Measurements from ENCODE around the gene CCDC47.
"Not testable (repeated sequence)": the region's sequence is repeated elsewhere in the genome, so short reads cannot be mapped to it uniquely, and the experiment has no call there.

The CCDC47 gene

DNA sequence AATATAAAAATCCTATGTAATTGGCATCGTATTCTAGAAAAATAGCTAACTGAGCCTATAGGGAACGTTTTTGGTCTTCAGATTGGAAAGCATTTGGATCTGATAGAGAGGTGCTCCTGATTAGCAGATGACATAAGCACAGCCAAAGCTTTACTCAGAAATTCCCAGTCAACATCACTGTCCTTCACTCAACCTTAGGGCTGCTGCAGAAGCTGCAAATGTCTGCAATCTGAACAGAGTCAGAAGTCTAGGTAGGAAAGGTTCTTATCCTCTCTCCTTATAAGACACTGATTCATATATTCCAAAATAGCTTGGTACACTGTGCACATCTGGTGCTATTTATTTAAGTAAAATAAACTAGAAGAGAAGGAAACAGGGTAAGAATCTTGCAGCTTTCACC lies 51.0 kb downstream of the CCDC47 start:
- TF ChIP-seq, protein P1, sequence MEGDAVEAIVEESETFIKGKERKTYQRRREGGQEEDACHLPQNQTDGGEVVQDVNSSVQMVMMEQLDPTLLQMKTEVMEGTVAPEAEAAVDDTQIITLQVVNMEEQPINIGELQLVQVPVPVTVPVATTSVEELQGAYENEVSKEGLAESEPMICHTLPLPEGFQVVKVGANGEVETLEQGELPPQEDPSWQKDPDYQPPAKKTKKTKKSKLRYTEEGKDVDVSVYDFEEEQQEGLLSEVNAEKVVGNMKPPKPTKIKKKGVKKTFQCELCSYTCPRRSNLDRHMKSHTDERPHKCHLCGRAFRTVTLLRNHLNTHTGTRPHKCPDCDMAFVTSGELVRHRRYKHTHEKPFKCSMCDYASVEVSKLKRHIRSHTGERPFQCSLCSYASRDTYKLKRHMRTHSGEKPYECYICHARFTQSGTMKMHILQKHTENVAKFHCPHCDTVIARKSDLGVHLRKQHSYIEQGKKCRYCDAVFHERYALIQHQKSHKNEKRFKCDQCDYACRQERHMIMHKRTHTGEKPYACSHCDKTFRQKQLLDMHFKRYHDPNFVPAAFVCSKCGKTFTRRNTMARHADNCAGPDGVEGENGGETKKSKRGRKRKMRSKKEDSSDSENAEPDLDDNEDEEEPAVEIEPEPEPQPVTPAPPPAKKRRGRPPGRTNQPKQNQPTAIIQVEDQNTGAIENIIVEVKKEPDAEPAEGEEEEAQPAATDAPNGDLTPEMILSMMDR (IDR thresholded peaks at IDR 0.05; ENCODE audit: low read depth, low read length), result no peak
- H3K4me3 ChIP-seq (ENCODE audit: low read depth, low read length), result no peak overlapping the region

DNA sequence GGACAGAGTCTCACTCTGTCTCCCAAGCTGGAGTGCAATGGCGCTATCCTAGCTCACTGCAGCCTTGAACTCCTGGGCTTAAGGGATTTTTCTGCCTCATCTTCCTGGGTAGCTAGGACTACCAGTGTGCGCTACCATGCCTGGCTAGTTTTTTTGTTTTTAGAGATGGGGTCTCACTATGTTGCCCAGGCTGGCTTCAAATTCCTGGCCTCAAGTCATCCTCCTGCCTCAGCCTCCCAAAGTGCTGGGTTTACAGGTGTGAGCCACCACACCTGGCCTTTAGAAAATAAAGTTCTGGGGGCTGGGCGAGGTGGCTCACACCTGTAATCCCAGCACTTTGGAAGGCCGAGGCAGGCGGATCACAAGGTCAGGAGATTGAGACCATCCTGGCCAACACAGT lies 53.2 kb downstream of the CCDC47 start:
- H3K4me3 ChIP-seq (ENCODE audit: low read depth, low read length), result not testable (repeated sequence)

DNA sequence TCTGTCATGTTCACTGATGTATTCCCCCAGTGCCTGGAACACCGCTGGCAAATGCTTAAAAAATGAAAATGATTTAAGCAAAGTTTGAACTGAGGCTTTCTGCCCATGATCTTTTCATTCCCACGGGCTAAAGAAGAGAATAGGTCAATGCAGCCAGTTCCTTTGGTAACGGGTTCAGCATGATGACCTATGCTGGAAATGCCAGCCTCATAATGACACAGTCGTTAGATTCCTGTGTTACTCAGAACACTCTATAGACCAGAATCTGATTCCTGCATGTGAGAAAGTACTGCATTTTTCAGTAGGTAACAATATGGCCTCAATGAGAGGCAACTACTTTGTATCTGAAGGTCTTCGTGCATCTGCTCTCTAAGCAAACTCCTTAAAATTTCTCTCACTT lies 54.4 kb downstream of the CCDC47 start:
- TF ChIP-seq, protein P1 (IDR thresholded peaks at IDR 0.05; ENCODE audit: low read depth, low read length), result no peak
- H3K4me3 ChIP-seq (ENCODE audit: low read depth, low read length), result no peak overlapping the region

DNA sequence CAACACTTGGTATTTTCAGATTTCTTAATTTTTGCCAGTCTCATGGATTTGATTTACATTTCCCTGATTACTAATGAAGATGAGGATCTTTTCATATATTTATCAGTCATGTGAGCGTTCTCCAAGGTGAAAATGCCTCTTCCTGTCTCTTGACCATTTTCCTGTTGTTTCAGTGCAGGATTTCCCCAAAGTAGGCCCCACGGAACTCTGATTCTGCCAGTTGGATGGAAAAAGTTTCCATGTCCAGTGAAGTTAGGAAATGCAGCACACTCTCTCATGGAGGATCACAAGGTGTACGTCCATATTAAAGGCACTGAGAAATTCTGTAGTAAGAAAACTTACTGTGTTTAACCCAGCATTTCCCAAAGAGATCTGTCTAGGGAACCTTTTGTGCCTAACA lies 57.0 kb downstream of the CCDC47 start:
- H3K4me3 ChIP-seq (ENCODE audit: low read depth, low read length), result no peak overlapping the region
- TF ChIP-seq, protein P1 (IDR thresholded peaks at IDR 0.05; ENCODE audit: low read depth, low read length), result no peak

DNA sequence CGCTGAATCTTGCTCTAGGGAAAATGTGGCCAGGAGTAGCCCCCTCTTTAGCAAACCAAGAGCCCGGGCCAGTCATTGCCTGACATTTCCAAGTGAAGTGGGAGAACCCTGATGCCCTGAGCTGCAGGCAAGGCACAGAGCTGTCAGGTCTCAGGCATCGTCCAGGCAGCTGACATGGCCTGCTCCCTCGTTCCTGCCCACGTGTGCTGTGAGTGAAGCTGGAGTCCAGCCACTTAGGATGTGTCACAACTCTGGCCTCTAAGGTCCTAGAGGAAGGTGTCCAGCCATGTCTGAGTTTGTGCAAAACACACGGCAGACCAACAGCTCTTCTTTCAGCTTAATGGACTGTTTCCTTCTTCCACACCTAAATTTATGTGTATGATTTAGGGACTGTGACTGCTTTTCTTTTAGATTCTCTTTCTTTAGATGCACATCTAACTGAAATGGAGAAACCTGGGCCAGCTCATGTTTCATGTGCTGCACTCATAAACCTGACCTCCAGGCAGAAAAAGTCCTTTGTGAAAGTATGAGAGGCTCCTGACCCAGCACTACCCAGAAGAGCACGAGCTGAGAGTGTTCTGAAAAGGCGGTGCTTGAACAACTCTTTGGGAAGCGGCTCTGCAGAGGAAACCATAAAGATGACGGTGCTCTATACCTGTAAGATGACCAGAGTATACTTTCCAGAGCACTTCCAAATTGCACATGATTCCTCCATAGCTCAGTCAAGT lies 58.7 kb downstream of the CCDC47 start:
- H3K4me3 ChIP-seq (ENCODE audit: low read depth, low read length), result no peak overlapping the region
- TF ChIP-seq, protein P1 (IDR thresholded peaks at IDR 0.05; ENCODE audit: low read depth, low read length), result no peak

DNA sequence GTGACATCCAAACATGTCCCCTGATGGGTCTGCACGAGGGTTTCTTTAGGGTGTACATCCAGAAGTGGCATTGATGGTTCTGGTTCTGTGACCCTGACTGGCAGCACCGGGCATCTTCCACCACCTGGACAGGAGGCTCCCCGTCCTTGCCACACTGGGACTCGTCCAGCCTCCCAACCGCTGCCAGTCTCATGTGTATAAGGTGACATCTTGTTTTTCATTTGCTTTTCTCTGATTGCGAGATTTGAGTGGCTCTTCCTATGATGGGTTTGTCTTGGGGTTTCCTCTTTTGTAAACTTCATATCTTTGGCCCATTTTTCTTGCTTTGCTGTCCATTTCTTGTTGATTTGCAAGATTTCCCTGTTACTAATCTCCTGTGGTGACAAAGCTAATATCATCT lies 64.3 kb downstream of the CCDC47 start:
- no peak overlapping the region for H3K4me3 ChIP-seq (ENCODE audit: low read depth, low read length)
- TF ChIP-seq, protein P1 (IDR thresholded peaks at IDR 0.05; ENCODE audit: low read depth, low read length), result no peak

DNA sequence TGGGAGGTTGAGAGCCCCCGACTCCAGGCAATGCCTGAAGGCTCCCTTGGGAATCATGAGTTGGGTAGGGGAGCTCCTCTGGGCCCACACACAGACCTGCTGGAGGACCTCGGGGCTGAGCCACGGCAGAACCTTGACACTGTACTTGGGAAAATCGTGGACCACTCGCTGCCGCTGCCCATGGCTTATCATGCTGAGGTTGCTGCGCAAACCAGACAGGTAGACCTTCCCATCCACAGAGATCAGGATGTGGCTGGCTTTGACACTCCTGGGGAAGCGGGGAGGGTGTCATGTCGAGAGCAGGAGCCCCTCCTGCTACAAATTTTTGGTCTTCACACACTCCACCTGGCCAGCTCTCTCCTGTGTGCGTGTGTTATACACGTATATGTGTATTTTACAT lies 66.2 kb downstream of the CCDC47 start:
- TF ChIP-seq, protein P1 (IDR thresholded peaks at IDR 0.05; ENCODE audit: low read depth, low read length), result no peak
- H3K4me3 ChIP-seq (ENCODE audit: low read depth, low read length), result no peak overlapping the region

All from WI38 (cell line).